Activated CD4-positive, alpha-beta memory T cell treated with anti-CD3 and anti-CD28 coated beads for 36 hours (primary cell): Measurements from ENCODE around the gene BICC1. TPM values are rescaled to one million over a fixed set of nuclear protein-coding genes. Genes with fewer than 3 reads are reported as not detected.

ENCODE experiments used
- CTCF ChIA-PET: fragments of 350-600 bp; sonication (Branson Sonifier 250); formaldehyde crosslinking; loops from one replicate; lab custom pipeline; 2021; ENCODE audit warnings: antibody characterized with exemption, inconsistent platforms; lab: Charles Lee
- POLR2A ChIA-PET: fragments of 350-600 bp; sonication (Branson Sonifier 250); formaldehyde crosslinking; loops from one replicate; lab custom pipeline; 2021; ENCODE audit warnings: antibody characterized with exemption; lab: Charles Lee
- DNase-seq: peaks from one replicate; pipeline ENCODE4 v3.0.0-alpha.2; 2020
- H3K27ac Mint-ChIP-seq: one replicate; pipeline ENCODE4 v1.8.0; 2021; ENCODE audit warnings: mixed read lengths
- H3K27me3 Mint-ChIP-seq: one replicate; pipeline ENCODE4 v1.8.0; 2021; ENCODE audit warnings: mixed read lengths
- H3K36me3 Mint-ChIP-seq: one replicate; pipeline ENCODE4 v1.8.0; 2021; ENCODE audit warnings: mixed read lengths
- H3K4me1 Mint-ChIP-seq: one replicate; pipeline ENCODE4 v1.8.0; 2021; ENCODE audit warnings: low read depth, mixed read lengths
- H3K4me3 Mint-ChIP-seq: one replicate; pipeline ENCODE4 v1.8.0; 2021; ENCODE audit warnings: mild to moderate bottlenecking, mixed read lengths
- H3K9me3 Mint-ChIP-seq: one replicate; pipeline ENCODE4 v1.8.0; 2021; ENCODE audit warnings: mixed read lengths
- intact Hi-C: fragments of 100-400 bp; cut with micrococcal nuclease; formaldehyde crosslinking; loops from one replicate; pipeline ENCODE4 v1.15.1; 2023
- total RNA-seq, 2 experiments: library from RNA; stranded (reverse); gene quantifications; one replicate each; pipeline ENCODE4 v1.2.3, GENCODE V29; 2021

BICC1 gene
- total RNA-seq, 2 experiments from 2014 or later, result not detected

- H3K4me3 Mint-ChIP-seq, result no peak overlapping the region
- H3K4me1 Mint-ChIP-seq, result no peaks in the 10 kb centered on the region
- no peak overlapping the region for H3K27ac Mint-ChIP-seq
- no peaks in the 10 kb centered on the region for H3K27me3 Mint-ChIP-seq
- DNase-seq, result no peak
- POLR2A ChIA-PET, result no interaction called here
- no peaks in the 10 kb centered on the region for H3K36me3 Mint-ChIP-seq
- intact Hi-C loops, result no loop called here
- H3K9me3 Mint-ChIP-seq, result no peaks in the 10 kb centered on the region
- CTCF ChIA-PET, result no interaction called here
These were observed 323.6 kb downstream of the BICC1 start for GRCh38 chr10:58836176-58836700.

DNA sequence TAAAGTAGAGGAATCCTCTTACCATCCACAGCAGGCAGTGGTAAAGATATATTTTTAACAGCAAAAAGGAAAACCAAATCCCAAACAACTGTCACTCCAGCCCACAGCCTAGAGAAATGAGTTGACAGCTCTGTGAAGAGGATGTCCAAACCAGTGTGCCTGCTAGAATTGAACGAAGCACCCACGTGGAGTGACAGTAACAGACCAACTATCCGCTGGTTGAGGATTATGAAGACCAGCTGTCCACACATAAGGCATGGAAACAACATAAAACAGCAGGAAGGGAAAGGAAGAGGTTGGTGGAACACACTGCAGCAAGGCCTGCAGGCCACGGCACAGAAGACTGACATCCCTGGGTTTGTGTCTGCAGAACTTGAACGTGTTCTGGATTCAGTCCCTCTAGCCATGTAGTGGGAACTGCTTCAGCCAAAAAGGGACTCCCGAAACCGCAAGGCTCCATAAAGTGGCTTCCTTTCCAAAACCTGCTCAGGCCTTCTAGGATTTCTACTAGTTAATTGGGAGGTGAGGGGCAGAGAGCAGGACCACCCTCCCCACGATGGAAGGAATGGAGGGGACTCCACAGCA, 324.4 kb downstream of the BICC1 start:
- Mint-ChIP-seq H3K4me3 (no peak overlapping the region), H3K36me3 (no peaks in the 10 kb centered on the region), H3K27ac (no peak overlapping the region), H3K27me3 (no peaks in the 10 kb centered on the region), H3K9me3 (no peaks in the 10 kb centered on the region), H3K4me1 (no peaks in the 10 kb centered on the region)
- POLR2A ChIA-PET, result no interaction called here
- DNase-seq, result no peak
- CTCF ChIA-PET, result no interaction called here
- intact Hi-C loops, result no loop called here

GRCh38 chr10:58837826-58838225, 325.2 kb downstream of the BICC1 start:
- no peak for DNase-seq
- Mint-ChIP-seq H3K4me3 (no peak overlapping the region), H3K9me3 (no peaks in the 10 kb centered on the region), H3K4me1 (no peaks in the 10 kb centered on the region), H3K27ac (no peak overlapping the region), H3K27me3 (no peaks in the 10 kb centered on the region), H3K36me3 (no peaks in the 10 kb centered on the region)
- POLR2A ChIA-PET, result no interaction called here
- CTCF ChIA-PET, result no interaction called here
- intact Hi-C loops, result no loop called here

GRCh38 chr10:58838561-58839208, 326.0 kb downstream of the BICC1 start:
- POLR2A ChIA-PET, result no interaction called here
- Mint-ChIP-seq H3K27me3 (peaks cover 2% of the 10 kb centered on the region), H3K4me1 (no peaks in the 10 kb centered on the region), H3K9me3 (no peaks in the 10 kb centered on the region), H3K36me3 (no peaks in the 10 kb centered on the region), H3K27ac (no peak overlapping the region), H3K4me3 (no peak overlapping the region)
- CTCF ChIA-PET, result no interaction called here
- intact Hi-C loops, result no loop called here
- DNase-seq, result no peak

- Mint-ChIP-seq H3K36me3 (no peaks in the 10 kb centered on the region), H3K4me1 (no peaks in the 10 kb centered on the region), H3K4me3 (no peak overlapping the region), H3K27ac (no peak overlapping the region), H3K27me3 (peaks cover 2% of the 10 kb centered on the region), H3K9me3 (no peaks in the 10 kb centered on the region)
- no peak for DNase-seq
- ChIA-PET CTCF (no interaction called here), POLR2A (no interaction called here)
- intact Hi-C loops, result no loop called here
These were observed 327.1 kb downstream of the BICC1 start for GRCh38 chr10:58839771-58840170.

DNA sequence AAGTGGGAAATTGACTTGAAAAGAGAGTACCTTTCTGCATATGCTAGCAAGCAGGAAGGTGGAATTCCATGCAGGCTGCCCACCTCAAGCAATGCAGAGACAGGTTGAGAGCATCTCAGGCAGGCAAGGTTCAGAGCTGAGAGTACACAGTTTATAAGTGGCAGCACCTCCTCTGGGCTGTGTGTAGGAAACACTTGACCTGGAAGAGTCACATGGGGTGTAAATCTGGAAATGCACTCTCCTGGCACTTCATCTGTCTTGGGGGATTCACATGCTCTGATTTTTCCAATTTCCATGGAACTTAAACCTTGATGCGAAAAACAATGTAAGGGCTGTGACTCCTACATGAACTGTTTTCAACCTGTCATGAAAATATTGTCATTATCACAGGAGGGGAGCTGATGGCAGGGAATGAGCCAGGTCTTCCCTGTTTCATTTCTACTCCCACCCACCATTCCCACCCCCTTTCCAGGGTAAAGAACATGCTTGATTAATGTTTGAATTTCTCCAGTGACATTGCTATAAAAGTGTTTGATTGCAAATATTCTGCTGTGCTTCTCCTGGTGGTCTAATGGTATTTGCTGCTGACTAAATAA, 328.3 kb downstream of the BICC1 start:
- intact Hi-C loops, result no loop called here

DNA sequence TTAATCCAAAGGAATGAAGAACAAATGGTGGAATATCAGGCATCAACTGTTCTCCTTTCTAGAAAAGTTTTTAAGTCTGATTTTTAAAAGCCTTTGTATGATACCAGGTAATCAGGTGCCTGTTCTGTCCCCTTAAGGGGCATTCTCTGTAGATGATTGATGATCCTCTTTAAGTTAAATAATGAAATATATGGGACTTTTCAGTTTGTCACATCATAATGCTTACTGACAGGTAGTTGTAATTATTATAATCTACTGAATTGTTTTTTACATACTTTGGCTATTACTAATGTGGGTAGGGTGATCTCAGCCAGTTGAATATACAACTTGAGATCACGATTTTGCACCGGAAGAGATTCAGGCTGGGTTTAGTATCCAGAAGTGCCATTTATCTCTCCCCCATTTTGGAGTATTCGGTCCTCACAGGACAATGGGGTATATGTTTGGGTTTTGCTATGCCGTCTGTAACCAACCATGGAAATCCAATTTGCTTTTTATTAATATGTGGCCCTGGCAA, 330.2 kb downstream of the BICC1 start:
- H3K9me3 Mint-ChIP-seq, result no peaks in the 10 kb centered on the region
- no peaks in the 10 kb centered on the region for H3K4me1 Mint-ChIP-seq
- ChIA-PET POLR2A (no interaction called here), CTCF (no interaction called here)
- H3K36me3 Mint-ChIP-seq, result no peaks in the 10 kb centered on the region
- peaks cover 2% of the 10 kb centered on the region for H3K27me3 Mint-ChIP-seq
- no peak overlapping the region for H3K4me3 Mint-ChIP-seq
- H3K27ac Mint-ChIP-seq, result no peak overlapping the region
- intact Hi-C loops, result no loop called here
- DNase-seq, result no peak

More for the DNA sequence above, 328.3 kb downstream of the BICC1 start:
- Mint-ChIP-seq H3K4me3 (no peak overlapping the region), H3K27me3 (peaks cover 2% of the 10 kb centered on the region), H3K36me3 (no peaks in the 10 kb centered on the region), H3K27ac (no peak overlapping the region), H3K9me3 (no peaks in the 10 kb centered on the region), H3K4me1 (no peaks in the 10 kb centered on the region)
- no peak for DNase-seq
- ChIA-PET CTCF (no interaction called here), POLR2A (no interaction called here)

DNA sequence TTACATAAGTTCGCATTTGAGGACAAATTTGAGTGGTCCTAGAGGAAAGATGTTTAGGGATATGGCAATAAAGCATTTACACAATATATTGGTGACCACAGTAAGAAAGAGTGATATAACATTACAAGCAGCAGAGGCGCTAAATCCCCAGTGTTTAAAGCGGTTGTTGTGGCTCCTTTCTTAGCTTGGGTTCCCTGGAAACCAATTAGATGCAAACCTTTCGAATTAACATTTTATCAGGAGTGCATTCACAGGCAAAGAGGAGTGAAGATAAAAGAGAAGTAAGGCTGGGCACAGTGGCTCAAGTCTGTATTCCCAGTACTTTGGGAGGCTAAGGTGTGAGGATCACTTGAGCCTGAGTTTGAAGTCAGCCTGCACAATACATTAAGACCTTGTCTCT, 331.1 kb downstream of the BICC1 start:
- no peak overlapping the region for H3K27ac Mint-ChIP-seq
- intact Hi-C loops, result no loop called here
- no peak overlapping the region for H3K4me3 Mint-ChIP-seq
- peaks cover 2% of the 10 kb centered on the region for H3K27me3 Mint-ChIP-seq
- no peaks in the 10 kb centered on the region for H3K9me3 Mint-ChIP-seq
- CTCF ChIA-PET, result interaction anchor here (0.6 kb wide), 1 partner anchor 677 kb away, joined by 4 read pairs; no protein-coding TSS in a partner anchor
- H3K4me1 Mint-ChIP-seq, result no peaks in the 10 kb centered on the region
- no peaks in the 10 kb centered on the region for H3K36me3 Mint-ChIP-seq
- no peak for DNase-seq
- POLR2A ChIA-PET, result no interaction called here

DNA sequence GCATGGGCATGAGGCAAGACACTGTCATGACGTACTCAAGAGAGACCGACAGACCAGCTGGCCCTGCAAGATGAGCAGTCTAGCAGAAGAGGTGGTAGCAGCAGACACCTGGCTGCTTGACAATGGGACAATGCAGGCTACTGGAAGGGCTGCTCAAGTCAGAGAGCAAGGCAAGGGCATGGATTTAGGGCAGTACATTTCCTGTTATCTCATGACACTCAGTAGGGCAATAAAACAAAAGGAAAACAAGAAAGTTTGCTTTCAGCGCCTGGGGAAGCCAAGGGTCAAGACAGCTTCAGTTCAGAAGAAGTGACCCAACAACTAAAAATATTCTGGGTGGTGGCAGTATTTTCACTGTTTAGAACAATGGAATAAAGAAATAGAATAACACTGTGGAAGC, 332.0 kb downstream of the BICC1 start:
- no peaks in the 10 kb centered on the region for H3K4me1 Mint-ChIP-seq
- intact Hi-C loops, result no loop called here
- H3K9me3 Mint-ChIP-seq, result no peaks in the 10 kb centered on the region
- no peak overlapping the region for H3K4me3 Mint-ChIP-seq
- H3K27ac Mint-ChIP-seq, result no peak overlapping the region
- CTCF ChIA-PET, result no interaction called here
- peaks cover 2% of the 10 kb centered on the region for H3K27me3 Mint-ChIP-seq
- no peak for DNase-seq
- no peaks in the 10 kb centered on the region for H3K36me3 Mint-ChIP-seq
- POLR2A ChIA-PET, result no interaction called here

GRCh38 chr10:58846856-58847255, 334.2 kb downstream of the BICC1 start:
- ChIA-PET CTCF (no interaction called here), POLR2A (no interaction called here)
- Mint-ChIP-seq H3K27me3 (peaks cover 2% of the 10 kb centered on the region), H3K4me3 (no peak overlapping the region), H3K27ac (no peak overlapping the region), H3K4me1 (no peaks in the 10 kb centered on the region), H3K9me3 (no peaks in the 10 kb centered on the region), H3K36me3 (no peaks in the 10 kb centered on the region)
- no peak for DNase-seq
- intact Hi-C loops, result no loop called here

DNA sequence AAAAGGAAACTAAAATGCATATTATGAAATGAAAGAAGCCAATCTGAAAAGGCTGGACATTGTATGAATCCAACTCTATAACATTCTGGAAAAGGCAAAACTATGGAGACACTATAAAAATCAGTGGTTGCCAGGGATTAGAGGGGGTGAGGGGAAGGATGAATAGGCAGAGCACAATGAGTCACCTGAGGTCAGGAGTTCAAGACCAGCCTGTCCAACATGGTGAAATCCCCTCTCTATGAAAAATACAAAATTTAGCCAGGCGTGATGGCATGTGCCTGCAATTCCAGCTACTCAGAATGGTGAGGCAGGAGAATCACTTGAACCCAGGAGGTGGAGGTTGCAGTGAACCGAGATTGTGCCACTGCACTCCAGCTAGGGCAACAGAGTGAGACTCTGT, 338.9 kb downstream of the BICC1 start:
- ChIA-PET CTCF (no interaction called here), POLR2A (no interaction called here)
- no peaks in the 10 kb centered on the region for H3K4me1 Mint-ChIP-seq
- H3K36me3 Mint-ChIP-seq, result no peaks in the 10 kb centered on the region
- intact Hi-C loops, result no loop called here
- no peak for DNase-seq
- no peak overlapping the region for H3K4me3 Mint-ChIP-seq
- no peaks in the 10 kb centered on the region for H3K27me3 Mint-ChIP-seq
- no peak overlapping the region for H3K27ac Mint-ChIP-seq
- no peaks in the 10 kb centered on the region for H3K9me3 Mint-ChIP-seq

DNA sequence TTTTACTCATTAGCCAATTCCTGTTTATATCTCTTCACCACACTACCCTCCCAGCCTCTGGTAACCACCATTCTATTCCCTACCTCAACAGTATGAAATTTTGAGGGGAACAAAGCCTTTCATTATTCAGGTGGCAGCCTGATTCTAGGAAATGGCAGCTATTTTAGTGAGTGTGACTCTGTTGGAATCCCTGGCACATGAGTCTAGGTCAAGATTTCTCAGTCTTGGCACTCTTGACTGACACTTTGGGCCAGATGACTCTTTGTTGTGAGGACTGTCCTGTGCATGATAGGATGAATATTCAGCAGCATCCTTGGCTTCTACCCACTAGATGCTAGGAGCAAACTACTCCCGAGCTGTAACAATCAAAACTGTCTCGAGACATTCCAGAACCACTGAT, 341.0 kb downstream of the BICC1 start:
- no peaks in the 10 kb centered on the region for H3K36me3 Mint-ChIP-seq
- intact Hi-C loops, result no loop called here
- no peak overlapping the region for H3K4me3 Mint-ChIP-seq
- no peaks in the 10 kb centered on the region for H3K4me1 Mint-ChIP-seq
- no peaks in the 10 kb centered on the region for H3K27me3 Mint-ChIP-seq
- CTCF ChIA-PET, result no interaction called here
- peaks cover 4% of the 10 kb centered on the region for H3K9me3 Mint-ChIP-seq
- POLR2A ChIA-PET, result no interaction called here
- no peak overlapping the region for H3K27ac Mint-ChIP-seq
- no peak for DNase-seq
